HG03558 (cell line): ENCODE results near the gene PXDC1.

Experiments
- ATAC-seq: cut with Tn5 transposase; IDR thresholded peaks from one replicate; pipeline ENCODE4 v1.9.1; 2021; ENCODE audit warnings: moderate number of reproducible peaks; ENCODE audit not compliant: unreplicated experiment; ENCODE audit errors: extremely low read depth

PXDC1 gene

DNA sequence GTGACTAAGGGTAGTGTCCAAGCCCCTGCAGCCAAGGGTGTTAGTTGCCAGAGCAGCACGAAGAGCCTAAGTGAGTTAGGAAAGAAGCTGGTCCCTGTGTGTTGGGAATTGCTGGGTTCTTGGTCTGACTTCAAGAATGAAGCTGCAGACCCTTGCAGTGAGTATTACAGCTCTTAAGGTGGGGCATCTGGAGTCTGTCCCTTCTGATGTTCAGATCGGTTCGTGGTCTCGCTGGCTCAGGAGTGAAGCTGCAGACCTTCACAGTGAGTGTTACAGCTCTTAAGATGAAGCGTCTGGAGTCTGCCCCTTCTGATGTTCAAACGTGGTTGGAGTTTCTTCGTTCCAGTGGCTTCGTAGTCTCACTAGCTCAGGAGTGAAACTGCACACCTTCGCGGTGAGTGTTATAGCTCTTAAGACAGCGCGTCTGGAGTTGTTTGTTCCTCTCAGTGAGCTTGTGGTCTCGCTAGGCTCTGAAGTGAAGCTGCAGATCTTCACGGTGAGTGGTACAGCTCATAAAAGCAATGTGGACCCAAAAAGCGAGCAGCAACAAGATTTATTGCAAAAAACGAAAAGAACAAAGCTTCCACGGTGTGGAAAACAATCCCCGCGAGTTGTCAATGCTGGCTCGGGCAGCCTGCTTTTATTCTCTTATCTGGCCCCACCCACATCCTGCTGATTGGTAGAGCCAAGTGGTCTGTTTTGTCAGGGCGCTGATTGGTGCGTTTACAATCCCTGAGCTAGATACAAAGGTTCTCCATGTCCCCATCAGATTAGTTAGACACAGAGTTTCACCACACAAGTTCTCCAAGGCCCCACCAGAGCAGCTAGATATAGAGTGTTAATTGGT is 31.8 kb downstream of the PXDC1 start:
- ATAC-seq = no peak

DNA sequence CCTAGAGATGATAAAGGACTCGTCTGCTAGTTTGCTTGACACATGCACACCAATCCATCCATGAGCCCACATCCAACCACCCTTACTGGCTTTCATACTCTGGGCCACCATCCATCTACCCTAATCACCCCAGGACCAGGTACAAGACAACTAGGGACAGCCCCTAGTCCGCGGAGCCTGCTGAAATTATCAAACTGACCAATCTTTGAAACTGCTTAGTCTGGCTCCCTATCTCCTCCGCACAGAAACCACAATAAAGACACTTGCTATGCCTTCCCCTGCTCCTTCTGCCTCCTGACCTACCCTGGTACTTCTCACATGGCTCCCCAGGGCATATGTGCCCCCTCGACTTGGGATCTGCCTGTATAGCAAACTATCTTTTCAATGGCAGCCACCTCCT is 33.1 kb downstream of the PXDC1 start:
- no peak for ATAC-seq

DNA sequence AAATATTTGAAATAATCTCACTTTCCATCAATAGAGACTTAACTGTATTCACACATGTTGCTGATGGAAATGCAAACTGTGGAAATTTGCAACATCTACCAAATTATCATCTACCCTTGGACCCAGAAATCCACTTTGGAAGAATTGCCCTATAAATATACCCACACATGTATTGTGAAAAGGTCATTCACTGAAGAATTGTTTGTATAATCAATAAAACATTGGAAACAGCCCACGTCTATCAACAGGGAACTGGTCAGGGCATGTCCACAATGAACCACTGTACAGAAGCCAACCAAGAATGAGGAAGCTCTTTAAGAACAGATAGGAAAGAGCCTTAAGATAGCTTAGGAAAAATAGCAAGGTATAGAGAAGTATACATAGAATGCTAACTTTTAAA is 36.2 kb downstream of the PXDC1 start:
- ATAC-seq = no peak

GRCh38 chr6:3714768-3715167 is 36.7 kb downstream of the PXDC1 start:
- no peak for ATAC-seq

DNA sequence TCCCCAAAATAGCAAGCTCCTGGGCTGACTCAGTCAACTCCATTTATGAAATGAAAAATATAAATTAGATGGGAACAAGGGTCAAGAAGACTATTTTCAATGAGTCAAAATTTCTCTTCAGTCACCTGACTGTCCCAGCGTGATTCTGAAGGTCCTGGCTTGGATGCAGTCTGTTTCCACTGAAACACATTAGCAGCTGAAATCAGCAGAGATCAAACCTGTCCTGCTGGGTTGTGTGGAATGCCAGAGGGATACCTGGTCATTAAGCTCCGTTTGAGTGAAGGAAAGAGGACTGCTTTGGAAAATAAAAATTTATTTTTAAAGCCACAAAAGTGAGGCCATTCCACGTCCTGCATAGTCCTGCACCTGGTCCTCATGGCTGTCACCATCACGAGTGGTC is 37.4 kb downstream of the PXDC1 start:
- no peak for ATAC-seq

- ATAC-seq = no peak
Observed at GRCh38 chr6:3712827-3713665, 38.5 kb downstream of the PXDC1 start.

- no peak for ATAC-seq
Observed at GRCh38 chr6:3711776-3712175, 39.7 kb downstream of the PXDC1 start.

- ATAC-seq = no peak
Observed at GRCh38 chr6:3710403-3710802, 41.1 kb downstream of the PXDC1 start.

GRCh38 chr6:3708540-3708939 is 43.0 kb downstream of the PXDC1 start:
- no peak for ATAC-seq

DNA sequence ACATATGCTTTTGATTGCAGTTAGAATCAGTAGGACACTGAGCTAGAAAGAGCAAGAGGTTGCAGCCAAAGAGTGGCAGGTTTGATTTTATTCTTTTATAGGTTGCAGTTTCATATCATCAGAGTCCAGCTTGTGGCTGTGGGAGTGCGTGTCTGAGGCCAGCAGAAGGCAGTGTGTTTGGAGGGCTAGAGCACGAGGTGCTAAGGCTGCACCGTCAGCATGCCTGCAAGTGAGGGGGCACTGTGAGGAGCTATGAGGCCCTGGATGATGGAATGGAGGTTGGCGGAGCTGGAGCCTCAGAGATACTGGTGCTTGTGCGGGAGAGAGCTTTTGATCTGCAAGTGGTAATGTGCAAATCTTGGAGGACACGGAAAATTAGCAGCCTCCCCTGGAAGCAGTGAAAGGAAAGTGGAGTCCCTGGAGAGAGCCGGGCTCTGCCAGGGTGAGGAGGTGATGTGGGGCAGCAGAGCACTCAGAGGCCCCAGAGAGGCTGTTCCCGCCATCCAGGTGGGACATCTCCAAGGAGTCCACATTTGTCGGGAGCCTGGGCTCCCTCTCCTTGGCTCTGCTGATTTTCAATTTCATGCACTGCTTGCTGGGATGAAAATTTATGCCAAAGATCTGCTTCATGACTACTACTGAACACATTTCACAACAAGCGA is 43.6 kb downstream of the PXDC1 start:
- ATAC-seq = no peak

- no peak for ATAC-seq
Observed at GRCh38 chr6:3707024-3707423, 44.5 kb downstream of the PXDC1 start.

DNA sequence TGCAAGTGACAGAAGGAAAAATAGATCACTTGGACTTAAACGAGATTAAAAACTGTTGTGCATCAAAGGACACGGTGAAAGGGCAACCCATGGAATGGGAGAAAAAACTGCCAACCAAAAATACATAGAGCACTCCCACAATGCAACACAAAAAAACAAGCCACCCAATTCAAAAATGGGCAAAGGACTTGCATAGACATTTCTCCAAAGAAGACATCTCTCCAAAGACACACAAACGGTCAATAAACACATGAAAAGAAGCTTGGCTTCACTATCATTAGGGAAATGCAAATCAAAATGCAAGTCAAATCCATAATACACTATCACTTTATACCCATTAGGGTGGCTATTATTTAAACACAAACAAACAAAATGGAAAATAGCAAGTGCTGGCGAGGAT is 45.0 kb downstream of the PXDC1 start:
- no peak for ATAC-seq

- no peak for ATAC-seq
Observed at GRCh38 chr6:3701631-3702030, 49.9 kb downstream of the PXDC1 start.

- ATAC-seq = no peak
Observed at GRCh38 chr6:3699231-3699630, 52.3 kb downstream of the PXDC1 start.

DNA sequence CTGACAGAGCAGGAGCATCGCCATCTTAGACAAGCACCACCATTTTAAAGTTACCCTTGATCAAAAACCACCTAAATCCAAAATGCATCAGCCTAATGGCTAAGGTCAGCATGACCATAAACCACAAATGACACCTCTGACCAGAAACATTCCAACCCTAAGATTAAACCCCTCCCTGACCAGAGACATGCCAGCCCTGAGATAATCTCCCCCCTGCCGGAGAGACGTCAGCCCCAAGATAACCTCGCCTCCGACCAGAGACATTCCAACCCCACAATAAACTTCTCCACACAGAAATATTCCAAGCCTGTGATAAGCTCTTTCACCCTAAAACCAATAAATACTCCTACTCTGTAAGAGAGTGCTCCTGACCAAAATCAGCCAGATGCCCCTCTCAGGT is 53.5 kb downstream of the PXDC1 start:
- no peak for ATAC-seq

DNA sequence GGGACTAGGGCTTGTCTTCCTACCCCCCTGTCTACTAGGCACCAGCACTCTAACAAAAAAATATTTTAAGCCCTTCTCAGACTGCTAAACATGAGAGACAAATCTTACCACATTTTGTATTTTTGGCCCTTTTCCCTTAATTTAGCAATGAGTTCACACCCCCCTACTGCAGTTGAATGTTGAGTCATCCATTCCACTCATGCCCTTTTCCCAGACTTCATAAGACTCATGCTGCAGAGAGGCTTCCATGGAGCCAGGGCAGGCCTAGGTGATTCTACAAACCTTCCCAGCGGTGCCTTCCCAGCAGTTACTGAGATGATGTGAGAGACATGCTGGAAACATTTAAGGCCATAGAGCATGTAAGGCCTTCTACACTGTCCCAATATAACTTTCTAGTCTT is 53.9 kb downstream of the PXDC1 start:
- no peak for ATAC-seq

DNA sequence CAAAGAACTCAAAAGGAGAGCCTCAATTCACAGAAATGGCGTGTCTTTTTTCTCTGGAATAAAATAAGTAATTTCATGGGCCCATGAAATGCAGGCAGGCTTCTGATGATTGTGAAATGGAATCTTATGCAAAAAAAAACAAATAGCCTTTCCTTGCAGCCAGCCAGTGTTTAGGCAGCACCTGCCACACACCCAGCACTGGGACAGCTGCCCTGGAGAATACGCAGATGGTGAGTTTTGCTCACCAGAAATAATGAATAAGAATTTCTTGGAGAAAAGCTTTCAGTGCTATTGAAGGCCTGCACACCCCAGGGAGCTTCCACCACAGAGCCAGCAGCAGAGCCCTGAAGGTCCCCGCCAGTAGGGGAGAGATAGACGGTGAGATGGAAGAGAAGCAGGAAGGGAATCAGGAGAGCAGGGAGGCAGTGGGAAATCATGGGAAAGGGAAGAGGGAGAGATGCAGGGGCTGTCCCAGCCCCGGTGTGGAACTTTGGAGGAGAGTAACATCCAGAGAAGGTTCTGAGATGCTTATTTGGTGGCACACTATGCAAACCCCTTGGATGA is 54.9 kb downstream of the PXDC1 start:
- ATAC-seq = no peak

- ATAC-seq = no peak
Observed at GRCh38 chr6:3695065-3695817, 56.3 kb downstream of the PXDC1 start.

DNA sequence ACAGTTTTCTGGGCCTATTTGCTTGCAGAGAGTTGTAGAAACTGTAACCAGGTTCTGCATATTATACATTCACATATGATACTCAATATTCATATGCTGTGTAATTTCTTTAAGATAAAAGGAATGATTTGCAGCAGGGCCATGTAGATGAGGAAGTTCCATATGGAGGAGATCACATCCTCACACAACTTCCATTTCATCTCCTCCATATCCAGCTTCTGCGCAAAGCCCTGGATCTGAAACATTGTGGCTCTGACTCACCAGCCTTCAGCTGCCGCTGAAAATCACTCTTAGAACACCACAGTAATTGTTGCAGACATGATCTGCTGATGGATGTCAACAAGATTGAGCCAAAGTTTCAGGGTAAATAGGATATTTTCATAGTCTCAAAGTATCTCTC is 57.7 kb downstream of the PXDC1 start:
- ATAC-seq = no peak

GRCh38 chr6:3690506-3690905 is 61.0 kb downstream of the PXDC1 start:
- ATAC-seq = no peak
